Neural crest cell (in vitro differentiated cells): ENCODE measurements around the gene FUT7. TPM values are rescaled to one million over a fixed set of nuclear protein-coding genes. Genes with fewer than 3 reads are reported as not detected.

Source experiments
- DNase-seq: peaks from one replicate; pipeline ENCODE4 v3.0.0; 2021; ENCODE audit warnings: low read depth, mixed read lengths, low spot score
- H3K27ac Mint-ChIP-seq: one replicate; pipeline ENCODE4 v1.8.0; 2021; ENCODE audit warnings: mild to moderate bottlenecking, mixed read lengths; ENCODE audit not compliant: unreplicated experiment
- H3K27me3 Mint-ChIP-seq: 2 replicates; pipeline ENCODE4 v1.8.0; 2021; ENCODE audit warnings: low read depth, mild to moderate bottlenecking, mixed read lengths
- H3K36me3 Mint-ChIP-seq: 2 replicates; pipeline ENCODE4 v1.8.0; 2021; ENCODE audit warnings: low read depth, mild to moderate bottlenecking, mixed read lengths
- H3K4me1 Mint-ChIP-seq: 2 replicates; pipeline ENCODE4 v1.8.0; 2021; ENCODE audit warnings: mixed read lengths
- H3K4me3 Mint-ChIP-seq: one replicate; pipeline ENCODE4 v1.8.0; 2021; ENCODE audit warnings: mild to moderate bottlenecking, mixed read lengths
- H3K9me3 Mint-ChIP-seq: 2 replicates; pipeline ENCODE4 v1.8.0; 2021; ENCODE audit warnings: mixed read lengths
- CTCF ChIP-seq: fragments of 200-600 bp; sonication (generic); conservative IDR thresholded peaks from 2 replicates; pipeline ENCODE4 v1.5.0; 2021; ENCODE audit warnings: antibody characterized with exemption, mild to moderate bottlenecking
- long read RNA-seq: library from polyadenylated mRNA; unstranded; transcript quantifications from one replicate; pipeline ENCODE4 v2.0.0, GENCODE V29; 2020
- total RNA-seq: library from RNA; stranded (reverse); gene quantifications from 2 replicates; pipeline ENCODE4 v1.2.1, GENCODE V29; 2021

FUT7 gene
- 0.14 TPM in 1 of 2 replicates, not detected in the other for total RNA-seq
- long read RNA-seq, result 0 reads

GRCh38 chr9:137031904-137032640 lies at the start of gene FUT7:
FUT7 (minus strand) TSS chr9:137032088; CDS start chr9:137031991, 97 bp downstream.
- Mint-ChIP-seq H3K4me1 (peaks cover 7% of the 10 kb centered on the region), H3K27ac (no peak within 1 kb of the TSS), H3K27me3 (no peaks in the 10 kb centered on the region), H3K9me3 (no peaks in the 10 kb centered on the region), H3K36me3 (no peaks in the 10 kb centered on the region), H3K4me3 (peak within 1 kb of the TSS; percentile 31)
- TF ChIP-seq CTCF, result no peak
- no peak for DNase-seq

- no peak for DNase-seq
- Mint-ChIP-seq H3K4me1 (peaks cover under 1% of the 10 kb centered on the region), H3K27me3 (peaks cover 69% of the 10 kb centered on the region), H3K9me3 (no peaks in the 10 kb centered on the region), H3K36me3 (no peaks in the 10 kb centered on the region), H3K27ac (no peak overlapping the region), H3K4me3 (peak overlapping the region; percentile 42)
- TF ChIP-seq CTCF, result no peak
Observed at GRCh38 chr9:137080260-137081122, 48.6 kb upstream of the FUT7 start.

DNA sequence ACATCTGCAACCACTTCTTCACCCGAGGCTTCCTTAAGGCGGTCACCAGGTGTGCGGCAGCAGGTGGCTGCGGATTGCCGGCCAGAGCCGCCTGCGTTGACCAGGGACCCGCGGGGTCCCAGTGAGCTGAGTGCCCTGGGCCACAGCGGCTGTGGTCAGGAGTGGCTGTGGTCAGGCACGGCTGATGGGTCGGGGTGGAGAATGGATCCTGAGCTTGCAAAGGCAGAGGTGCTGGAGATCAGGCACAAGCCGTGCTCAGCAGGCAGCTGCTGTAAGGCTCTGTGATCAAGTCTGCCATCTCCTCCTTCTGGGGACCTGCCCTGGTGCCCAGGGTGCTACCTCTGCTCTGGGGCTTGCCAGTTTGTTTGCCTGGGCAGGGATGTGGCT lies 47.5 kb upstream of the FUT7 start:
- Mint-ChIP-seq H3K36me3 (no peaks in the 10 kb centered on the region), H3K4me1 (no peaks in the 10 kb centered on the region), H3K4me3 (no peak overlapping the region), H3K27me3 (peaks cover 78% of the 10 kb centered on the region), H3K9me3 (no peaks in the 10 kb centered on the region), H3K27ac (no peak overlapping the region)
- DNase-seq, result no peak
- no peak for TF ChIP-seq CTCF

DNA sequence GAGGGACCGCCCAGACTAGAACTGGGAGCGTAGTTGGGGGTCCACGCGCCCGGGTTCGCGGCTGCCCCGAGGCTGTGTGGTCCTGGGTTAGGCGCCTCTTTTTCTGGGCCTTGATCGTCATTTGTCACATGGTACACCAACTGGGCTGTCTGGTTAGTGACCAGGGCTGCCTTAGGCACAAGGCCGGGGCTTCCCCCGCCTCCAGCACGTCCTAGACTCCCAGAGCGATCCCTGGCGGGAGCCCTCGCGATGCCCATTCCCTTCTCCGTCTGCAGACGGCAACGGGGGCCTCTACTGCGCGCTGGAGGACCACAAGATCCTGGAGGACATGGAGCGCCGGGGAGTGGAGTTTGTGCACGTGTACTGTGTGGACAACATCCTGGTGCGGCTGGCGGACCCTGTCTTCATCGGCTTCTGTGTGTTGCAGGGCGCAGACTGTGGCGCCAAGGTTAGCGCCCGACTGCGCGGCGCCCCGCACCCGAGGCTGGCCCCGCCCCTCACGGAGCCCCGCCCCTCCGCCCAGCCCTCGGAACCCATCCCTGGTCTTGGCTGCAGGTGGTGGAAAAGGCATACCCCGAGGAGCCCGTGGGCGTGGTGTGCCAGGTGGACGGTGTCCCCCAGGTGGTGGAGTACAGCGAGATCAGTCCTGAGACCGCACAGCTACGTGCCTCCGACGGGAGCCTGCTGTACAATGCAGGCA lies 47.0 kb upstream of the FUT7 start:
- no peaks in the 10 kb centered on the region for H3K4me1 Mint-ChIP-seq
- DNase-seq, result no peak
- no peak overlapping the region for H3K27ac Mint-ChIP-seq
- H3K9me3 Mint-ChIP-seq, result no peaks in the 10 kb centered on the region
- H3K36me3 Mint-ChIP-seq, result no peaks in the 10 kb centered on the region
- TF ChIP-seq CTCF, result no peak
- H3K4me3 Mint-ChIP-seq, result peak overlapping the region; percentile 54
- H3K27me3 Mint-ChIP-seq, result peaks cover 81% of the 10 kb centered on the region

DNA sequence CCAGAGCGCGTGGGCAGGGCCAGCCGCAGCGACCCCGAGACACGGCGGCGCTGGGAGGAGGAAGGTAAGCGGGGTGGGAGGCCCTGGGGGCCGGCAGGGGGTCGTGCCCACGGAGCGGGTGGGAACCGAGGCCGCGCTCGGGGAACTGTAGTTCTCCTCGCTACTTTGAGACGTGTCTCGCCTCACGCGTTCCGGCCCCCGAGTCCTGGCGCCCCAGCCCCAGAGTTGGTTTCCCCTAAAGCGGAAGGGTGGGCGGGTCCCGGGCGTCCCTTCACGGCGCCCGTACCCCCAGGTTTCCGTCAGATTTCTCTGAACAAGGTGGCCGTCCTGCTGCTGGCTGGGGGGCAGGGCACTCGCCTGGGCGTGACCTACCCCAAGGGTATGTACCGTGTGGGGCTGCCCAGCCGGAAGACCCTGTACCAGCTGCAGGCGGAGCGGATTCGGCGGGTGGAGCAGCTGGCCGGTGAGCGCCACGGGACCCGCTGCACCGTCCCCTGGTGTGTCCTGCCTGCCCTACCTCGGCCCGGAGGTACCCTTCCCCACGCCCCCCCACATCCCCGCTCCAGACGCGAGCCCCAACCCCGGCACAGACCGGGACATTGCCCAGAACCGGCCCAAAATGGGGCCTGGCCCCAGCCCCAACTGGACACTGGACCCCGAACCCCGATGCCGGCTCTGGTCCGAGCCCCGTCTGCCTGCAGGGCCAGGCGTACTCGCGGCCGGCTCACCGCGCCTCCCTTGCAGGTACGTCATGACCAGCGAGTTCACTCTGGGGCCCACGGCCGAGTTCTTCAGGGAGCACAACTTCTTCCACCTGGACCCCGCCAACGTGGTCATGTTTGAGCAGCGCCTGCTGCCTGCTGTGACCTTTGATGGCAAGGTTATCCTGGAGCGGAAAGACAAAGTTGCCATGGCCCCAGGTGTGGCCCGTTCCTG lies 46.1 kb upstream of the FUT7 start:
- Mint-ChIP-seq H3K27me3 (peaks cover 75% of the 10 kb centered on the region), H3K4me1 (no peaks in the 10 kb centered on the region), H3K4me3 (peak overlapping the region; percentile 54), H3K36me3 (no peaks in the 10 kb centered on the region), H3K9me3 (no peaks in the 10 kb centered on the region), H3K27ac (no peak overlapping the region)
- no peak for TF ChIP-seq CTCF
- no peak for DNase-seq
